Stimulated activated CD4-positive, alpha-beta T cell treated with anti-CD3 and anti-CD28 coated beads, Interleukin-2, amount 100 ng/mL, for 24 hours (primary cell): ENCODE results near the gene ASCC1.
"Not testable (repeated sequence)": the region's sequence is repeated elsewhere in the genome, so short reads cannot be mapped to it uniquely, and the experiment has no call there.

Experiments used
- DNase-seq, 2 donors: peaks; one replicate each; pipeline ENCODE4 v3.0.0-alpha.2; 2020

ASCC1 gene

DNA sequence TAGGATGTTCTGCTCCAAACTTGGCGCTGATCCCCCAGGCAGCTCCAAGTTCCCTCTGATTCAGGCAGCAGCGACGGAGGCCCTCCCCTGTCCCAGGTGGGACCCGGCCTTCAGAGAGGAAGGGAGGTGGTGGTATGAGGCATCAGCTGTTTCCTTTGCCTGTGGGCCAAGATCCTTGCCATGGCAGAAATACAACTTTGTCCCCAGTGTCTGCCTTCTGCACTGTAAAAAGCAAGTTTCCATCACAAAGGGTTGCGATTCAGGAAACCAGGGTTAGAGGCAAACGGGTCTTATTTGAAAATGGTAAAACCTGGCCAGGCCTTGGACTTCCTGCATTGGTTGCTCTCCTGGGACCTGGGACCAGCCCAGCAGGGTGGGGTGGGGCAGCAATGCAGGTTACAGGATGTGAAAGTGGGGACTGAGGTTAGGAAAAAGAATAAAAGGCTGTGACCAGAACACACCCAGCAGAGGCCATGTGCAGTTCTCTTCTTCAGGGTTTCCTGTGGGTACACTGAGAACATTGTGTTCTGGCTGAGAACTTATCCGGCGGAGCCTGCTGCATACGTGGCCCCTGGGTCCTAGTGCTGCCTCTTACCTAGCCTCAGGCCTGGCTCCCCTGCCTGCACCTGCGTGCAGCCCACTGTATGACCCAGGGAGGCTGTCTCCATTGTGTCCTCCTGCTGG lies 32.5 kb upstream of the ASCC1 start:
- peak; percentile 64 to 66 for DNase-seq

DNA sequence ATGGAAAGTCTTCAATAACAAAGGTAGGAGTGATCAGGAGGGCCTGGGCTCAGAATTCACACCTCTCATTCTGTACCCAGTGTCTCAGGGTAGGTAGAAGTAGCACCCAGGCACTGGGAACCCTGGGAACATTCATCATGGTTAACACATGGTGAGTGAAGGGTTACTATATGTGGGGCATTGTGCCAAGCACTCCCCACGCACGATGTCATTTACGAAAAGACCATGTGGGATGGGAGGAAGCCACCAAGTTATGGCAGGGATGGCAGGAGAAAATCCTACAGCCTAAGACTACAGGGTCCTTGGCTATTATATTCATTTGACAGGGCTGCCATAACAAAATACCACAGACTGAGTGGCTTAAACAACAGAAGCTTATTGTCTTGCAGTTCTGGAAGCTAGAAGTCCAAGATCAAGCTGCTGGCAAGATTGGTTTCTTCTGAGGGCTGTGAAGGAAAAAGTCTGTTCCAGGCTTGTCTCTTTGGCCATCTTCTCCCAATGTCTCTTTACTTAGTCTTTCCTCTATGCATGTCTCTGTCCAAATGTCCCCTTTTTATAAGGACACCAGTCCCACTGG lies 30.0 kb upstream of the ASCC1 start:
- no peak for DNase-seq

DNA sequence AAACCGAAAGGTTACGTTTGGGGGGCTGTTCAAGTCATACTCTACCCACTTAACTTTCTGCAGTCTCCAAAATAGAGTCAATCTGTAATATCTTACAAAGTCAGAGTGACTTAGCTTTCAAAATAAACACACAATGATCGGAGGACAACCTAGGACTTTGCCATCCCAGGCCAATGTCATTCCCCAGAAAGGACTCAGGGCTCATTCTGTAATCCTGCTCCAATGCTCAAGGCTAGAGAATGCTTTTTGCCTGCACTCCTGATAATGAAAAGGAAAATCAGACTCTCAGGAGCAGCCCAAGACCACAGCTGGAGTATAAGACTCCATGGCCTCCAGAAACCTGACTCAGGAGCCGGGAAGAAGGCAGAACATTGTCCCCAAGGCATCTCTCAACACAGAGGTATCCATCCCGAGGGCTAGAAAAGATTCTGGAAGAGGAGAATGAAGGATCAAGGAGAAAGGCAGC lies 28.5 kb upstream of the ASCC1 start:
- DNase-seq, result no peak

DNA sequence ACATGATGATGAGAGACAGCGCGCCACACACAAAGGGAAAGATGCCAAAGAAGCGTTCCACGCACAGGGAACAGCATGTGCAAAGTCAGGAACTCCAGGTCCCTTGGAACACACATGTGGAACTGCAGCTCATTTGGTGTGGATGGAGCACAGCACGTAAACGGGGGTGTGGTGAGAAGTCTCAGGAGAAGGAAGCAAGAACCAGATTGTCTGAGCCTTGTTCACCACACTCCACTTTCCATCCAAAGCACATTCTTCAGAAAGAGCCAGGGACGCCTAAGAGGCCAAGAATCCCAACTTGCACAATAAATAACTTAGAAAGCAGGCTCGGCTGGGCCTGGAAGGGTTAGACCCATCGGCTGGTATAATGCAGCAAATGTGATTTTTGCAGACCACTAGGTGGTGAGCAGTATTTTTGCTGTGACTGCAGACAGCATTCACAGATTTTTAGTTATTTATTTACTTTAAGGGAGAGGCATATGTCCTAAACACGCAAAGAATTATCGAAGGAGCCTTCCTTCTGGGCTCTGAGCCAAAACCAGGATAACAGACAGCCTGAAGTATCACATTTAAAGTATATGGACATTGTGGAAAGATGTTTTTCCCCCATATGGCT lies 27.9 kb upstream of the ASCC1 start:
- DNase-seq, result no peak

DNA sequence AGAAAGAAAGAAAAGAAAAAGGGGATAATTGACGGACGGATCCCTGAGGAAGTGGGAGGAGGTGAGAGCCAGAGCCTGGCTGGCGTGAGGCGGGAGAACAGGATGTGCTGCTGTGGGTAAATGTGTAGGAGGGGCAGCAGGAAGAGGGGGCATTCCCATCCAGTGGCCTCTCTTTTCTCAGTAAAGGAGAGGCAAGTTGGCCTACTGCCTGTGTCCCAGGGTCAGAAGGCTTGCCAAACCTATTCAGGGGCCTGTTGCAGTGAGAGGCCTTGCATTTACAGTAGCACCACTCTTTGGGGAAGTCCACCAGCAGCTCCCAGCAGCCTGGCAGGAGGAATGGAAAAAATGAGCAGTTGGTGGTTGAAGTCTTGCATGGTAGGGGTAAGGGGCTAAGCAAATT lies 26.6 kb upstream of the ASCC1 start:
- peak in 1 of 2 donors; percentile 23 for DNase-seq

DNA sequence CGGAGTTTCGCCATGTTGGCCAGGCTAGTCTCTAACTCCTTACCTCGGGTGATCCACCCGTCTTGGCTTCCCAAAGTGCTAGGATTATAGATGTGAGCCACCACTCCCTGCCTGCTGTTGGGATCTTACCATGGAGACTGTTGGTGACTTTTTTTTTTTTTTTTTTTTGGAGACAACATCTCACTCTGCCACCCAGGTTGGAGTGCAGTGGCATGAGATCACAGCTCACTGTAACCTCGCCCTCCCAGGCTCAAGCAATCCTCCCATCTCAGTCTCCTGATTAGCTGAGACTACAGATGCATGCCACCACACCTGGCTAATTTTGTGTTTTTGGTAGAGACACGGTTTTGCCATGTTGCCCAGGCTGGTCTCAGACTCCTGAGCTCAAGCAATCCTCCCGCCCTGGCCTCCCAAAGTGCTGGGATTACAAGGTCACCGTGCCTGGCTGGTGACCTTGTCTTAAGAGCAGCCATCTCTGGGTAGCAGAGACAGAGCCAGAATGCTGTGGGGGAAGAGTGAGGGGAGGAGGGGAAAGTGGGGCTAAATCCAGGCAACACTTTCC lies 25.7 kb upstream of the ASCC1 start:
- DNase-seq, result no peak

DNA sequence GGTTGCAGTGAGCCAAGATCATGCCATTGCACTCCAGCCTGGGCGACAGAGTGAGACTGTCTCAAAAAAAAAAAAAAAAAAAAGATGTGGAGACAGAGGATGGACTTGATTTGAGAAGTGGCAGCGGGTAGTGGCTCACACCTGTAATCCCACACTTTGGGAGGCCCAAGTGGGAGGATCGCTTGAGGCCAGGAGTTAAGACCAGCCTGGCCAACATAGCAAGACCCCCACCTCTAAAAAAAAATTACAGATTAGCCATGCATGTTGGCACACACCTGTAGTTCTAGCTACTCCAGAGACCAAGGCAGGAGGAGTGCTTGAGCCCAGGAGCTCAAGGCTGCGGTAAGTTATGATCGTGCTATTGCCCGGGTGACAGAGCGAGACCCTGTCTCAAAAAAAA lies 24.3 kb upstream of the ASCC1 start:
- DNase-seq, result no peak

DNA sequence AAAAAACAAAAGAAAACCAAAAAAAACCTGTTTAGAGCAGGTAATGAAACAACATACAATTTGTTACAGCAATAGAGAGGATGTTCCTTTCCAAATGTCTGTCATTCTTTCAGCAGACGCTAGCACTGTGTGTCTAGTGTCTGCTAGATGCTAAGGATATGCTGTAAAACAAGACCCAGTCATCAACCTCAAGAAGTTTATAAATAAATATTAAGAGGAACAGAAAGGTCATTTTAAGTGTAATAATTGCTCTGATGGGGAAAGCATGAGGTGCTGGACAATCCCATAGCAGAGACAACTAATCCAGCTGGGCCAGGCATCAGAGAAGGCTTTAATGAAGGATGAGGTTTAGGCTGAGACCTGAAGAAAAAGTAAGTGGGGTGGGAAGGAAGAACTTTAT lies 23.3 kb upstream of the ASCC1 start:
- no peak for DNase-seq

DNA sequence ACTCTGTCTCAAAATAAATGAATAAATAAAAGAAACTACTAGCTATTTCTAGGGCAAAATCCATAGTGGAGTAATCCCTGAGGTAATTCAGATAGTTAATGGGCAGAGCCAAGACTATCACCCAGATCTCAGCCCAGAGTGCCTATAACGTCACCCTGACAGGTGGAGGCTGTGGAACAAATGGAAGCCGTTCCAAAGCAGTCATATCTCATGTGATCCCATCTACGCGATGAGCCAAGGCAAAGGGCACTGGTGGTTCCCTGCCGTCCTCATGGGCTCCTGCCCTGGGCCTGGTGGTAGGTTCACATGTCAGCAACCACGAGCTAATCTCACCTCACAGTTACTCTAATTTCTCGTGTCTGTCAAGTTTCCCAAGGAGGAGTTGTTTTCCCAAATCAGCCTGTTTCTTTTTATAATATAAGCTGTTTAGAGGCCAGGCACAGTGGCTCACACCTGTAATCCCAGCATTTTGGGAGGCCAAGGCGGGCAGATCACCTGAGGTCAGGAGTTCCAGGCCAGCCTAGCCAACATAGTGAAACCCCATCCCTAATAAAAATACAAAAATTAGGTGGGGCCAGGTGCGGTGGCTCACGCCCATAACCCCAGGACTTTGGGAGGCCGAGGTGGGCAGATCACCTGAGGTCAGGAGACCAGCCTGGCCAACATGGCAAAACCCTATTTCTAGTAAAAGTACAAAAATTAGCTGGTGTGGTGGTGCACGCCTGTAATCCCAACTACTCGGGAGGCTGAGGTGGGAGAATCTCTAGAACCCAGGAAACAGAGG lies 22.5 kb upstream of the ASCC1 start:
- no peak for DNase-seq

DNA sequence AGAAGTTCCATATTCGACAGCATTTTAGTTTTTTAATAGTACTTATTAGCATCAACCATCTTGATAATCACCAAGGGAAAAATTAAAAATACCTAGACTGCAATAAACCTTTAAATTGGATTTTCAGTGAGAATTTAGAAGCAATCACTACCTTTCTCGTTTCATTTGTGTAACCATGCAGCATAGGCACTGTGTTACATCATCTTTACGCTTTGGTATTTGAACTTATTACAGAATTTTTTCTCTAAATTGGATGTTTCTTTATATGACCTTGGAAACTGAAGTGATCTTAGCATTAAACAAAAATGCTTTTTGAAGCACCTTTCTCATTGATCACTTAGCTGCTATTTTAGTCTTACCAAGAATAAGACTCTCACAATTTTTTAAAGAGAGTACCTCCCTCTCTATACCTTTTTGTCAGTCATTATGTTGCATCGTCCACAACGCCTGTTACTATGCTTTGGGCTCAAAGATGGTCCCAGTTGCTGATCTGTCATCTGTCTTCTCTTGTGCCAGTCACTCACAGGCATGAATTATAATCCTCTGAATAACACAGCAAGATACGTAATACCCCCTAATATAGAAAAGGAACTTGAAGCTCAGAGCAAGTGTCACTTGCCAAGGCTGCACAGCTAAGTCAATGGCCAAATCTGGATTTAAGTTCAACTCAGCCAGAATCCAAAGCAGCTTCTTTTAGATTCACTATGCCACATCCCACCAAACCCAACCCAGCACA lies 19.6 kb upstream of the ASCC1 start:
- no peak for DNase-seq

DNA sequence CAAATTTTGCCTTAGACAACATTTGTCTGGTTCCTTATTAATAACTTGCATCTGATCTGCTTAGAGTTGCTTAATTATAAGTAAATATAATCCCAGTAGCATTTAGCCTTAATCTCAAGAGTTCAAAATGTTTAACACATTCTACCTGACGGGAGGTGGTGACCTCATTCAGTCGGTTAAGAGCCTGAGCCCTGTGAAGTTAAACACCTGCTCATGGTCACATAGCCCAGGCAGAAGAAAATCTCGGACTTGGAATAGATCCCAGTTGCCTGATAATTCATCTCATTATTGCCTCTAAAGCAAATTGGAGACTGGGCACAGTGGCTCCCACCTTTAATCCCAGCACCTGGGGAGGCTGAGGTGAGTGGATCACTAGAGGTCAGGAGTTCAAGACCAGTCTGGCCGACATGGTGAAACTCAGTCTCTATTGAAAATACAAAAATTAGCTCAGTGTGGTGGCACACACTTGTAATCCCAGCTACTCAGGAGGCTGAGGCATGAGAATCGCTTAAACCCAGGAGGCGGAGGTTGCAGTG lies 18.6 kb upstream of the ASCC1 start:
- DNase-seq, result no peak

DNA sequence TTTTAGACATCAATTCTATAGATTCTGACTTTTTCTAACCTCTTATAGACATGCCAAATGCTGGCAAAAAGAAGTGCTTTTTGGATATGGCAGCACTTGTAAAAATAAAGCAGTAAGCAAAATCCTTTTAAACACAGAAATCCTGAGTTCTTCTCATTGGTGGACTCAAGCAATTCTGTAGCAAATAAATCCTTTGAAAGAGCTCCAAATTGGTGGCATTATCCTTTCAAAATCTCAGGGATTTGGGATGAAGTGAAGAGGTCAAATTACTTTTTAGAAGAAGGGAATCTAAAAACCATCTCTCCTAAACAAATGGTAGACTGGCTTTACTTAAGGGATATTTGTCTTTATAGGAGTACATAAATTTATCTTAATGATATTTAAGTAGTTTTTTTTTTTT lies 17.5 kb upstream of the ASCC1 start:
- DNase-seq, result no peak

DNA sequence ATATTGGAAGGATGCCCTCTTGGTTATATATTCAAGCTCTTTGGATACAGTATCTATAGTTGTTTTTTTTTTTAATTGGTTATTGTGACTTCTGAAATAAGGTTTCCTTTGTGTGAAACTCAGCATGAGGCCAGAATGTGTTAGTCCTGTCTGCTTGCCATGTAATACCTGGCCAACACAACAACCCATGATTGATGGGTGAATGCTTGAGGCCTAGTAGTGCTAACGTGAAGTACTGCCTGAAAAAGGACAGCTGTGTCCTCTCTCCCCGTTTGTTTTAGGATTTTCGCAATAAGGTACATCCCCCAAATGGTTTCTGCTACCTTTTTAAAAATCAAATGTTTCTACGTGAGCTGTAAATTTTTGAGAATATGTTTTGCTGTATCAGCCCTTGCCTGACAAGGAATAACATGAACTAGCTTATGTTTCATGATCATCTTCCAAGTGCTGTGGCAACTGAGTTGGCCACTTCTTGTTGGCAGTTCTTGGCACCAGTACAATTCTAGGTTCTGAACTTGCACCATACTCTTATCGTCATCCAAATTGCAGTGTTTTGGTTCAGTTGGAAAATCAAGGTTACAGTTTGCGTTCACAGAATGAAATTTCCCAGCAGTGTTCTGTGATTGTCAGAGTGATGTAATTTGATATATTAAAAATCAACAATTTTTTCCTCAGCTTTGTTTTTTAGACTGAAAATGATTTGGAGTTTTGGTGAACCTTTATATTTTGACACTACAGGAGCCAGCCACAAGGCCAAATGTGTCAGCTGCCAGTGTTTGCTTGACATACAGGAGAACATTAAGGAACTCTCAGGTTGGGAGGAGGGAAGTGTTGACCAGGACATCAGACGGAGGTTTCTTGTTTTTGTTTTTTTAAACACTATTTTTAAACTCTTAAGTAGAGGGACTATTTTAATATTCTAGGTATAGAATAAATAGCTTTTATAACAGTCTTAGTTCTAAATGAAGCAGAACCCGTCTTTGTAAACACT lies 13.5 kb upstream of the ASCC1 start:
- no peak for DNase-seq

DNA sequence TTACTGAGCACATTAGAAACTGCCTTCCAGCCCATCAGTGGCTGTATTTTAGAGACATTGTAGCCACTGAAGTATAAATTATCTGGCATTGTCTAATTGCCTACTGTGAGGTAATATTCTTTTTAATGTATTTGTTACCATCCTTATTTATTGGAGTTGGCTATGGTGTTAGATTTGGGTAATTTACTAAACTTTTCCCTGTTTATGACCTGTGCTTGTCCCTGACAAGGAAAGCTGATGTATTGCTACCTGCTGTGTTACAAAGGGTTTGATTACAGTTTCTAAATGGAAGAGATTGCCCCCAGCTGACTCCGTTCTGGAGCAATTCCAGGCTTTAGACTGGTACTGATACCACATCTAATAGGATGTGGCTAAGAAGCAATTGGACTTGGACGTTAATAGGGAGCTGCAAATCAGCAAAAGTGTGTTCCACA lies 12.3 kb upstream of the ASCC1 start:
- DNase-seq, result no peak

DNA sequence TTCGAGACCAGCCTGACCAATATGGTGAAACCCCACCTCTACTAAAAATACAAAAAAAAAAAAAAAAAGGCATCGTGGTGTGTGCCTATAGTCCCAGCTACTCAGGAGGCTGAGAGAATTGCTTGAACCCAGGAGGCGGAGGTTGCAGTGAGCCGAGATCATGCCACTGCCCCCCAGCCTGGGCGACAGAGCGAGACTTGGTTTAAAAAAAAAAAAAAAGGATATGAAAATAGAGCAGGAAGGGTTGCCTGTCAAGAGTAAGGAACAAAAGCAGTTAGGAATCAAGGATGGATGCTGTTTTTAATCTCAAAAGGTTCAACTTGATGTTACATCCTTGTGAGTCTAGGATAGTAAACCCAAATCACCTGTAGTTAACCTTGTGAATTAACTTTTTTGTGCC lies 11.8 kb upstream of the ASCC1 start:
- DNase-seq, result no peak

DNA sequence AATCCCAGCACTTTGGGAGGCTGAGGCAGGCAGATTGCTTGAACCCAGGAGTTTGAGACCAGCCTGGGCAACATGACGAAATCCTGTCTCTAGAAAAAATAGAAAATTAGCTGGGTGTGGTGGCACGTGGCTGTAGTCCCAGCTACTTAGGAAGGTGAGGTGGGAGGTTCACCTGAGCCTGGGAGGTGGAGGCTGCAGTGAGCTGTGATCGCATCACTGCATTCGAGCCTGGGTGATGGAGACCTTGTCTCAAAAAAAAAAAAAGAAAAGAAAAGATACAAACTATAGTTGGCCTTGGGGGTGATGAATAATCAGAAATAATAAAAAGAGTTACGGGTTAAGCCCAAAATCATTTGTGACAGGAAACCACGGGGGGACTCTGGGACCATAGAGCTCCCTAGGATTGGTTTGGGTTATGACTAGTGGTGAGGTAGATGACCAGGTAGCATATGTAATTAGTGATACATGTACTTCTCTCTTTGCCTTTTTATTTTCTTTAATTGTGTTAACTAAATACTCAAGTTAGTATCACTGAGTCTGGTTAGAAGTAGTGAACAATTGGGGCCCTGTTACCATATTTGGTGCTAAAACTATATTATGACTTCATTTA lies 10.4 kb upstream of the ASCC1 start:
- DNase-seq, result no peak

DNA sequence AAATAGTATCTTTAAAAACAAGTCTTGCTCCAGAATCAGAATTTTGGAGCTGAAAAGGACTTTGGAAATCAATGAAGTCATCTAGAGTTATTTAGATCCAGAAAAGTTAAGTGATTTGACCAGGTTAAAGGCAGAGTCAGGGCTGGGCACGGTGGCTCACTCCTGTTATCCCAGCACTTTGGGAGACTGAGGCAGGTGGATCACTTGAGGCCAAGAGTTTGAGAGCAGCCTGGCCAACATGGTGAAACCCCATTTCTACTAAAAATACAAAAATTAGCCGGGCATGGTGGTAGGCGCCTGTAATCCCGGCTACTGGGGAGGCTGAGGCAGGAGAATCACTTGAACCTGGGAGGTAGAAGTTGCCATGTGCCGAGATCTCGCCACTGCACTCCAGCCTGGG lies 8.1 kb upstream of the ASCC1 start:
- not testable (repeated sequence) for DNase-seq

DNA sequence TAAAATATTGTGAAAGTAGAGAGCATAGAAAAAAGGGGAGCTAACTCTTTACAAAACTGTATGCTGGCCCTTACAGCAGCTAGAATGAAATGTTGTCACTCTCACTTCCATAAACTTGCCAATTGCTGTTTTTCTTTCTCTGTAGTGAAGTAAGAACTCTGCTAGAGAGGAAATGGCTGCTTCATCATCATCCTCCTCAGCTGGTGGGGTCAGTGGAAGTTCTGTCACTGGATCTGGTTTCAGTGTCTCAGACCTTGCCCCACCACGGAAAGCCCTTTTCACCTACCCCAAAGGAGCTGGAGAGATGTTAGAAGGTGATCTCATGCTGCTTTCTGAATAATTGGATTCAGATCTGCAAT lies 7.6 kb upstream of the ASCC1 start:
- DNase-seq, result no peak

DNA sequence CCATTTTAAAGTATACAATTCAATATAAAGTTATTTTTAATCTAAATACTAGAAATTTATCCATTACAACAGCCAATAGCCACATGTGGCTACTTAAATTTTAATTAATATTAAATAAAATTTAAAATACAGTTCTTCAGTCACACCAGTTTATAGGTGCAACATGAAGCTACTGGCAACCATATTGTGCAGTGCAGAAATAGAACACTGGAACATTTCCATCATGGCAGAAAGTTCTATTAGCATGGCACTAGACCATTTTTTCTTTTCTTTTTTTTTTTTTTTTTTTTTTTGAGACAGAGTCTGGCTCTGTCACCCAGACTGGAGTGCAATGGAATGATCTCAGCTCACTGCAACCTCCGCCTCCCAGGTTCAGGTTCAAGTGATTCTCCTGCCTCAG lies 5.2 kb upstream of the ASCC1 start:
- no peak for DNase-seq

DNA sequence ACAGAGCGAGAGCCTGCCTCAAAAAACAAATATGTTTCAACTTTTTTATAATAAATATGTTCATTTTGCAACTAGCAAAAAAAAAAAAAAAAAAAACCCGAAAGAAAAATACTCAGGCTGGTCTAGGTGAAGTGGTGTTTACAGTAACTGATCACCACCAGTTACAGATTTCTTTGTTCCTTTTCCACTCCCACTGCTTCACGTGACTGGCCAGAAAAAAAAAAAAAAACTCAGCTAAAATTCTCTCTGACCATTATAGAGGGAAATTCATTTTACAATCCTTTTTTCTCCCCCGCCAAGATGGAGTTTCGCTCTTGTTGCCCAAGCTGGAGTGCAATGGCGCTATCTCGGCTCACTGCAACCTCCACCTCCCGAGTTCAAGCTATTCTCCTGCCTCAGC lies 4.6 kb upstream of the ASCC1 start:
- no peak for DNase-seq
